OCI-LY7 (cell line): ENCODE measurements around the gene GNL2. TPM values are rescaled to one million over a fixed set of nuclear protein-coding genes. Genes with fewer than 3 reads are reported as not detected.
A peak's percentile ranks its signal among the peaks of the same experiment; 100 is the strongest.
"Not testable (repeated sequence)": the region's sequence is repeated elsewhere in the genome, so short reads cannot be mapped to it uniquely, and the experiment has no call there.

Source experiments
- BruUV-seq: library from RNA; stranded (reverse); fragments of 400-500 nt; replicated peaks from 2 replicates; lab custom pipeline; 2021; lab: Mats Ljungman, UMichigan
- CTCF ChIA-PET: fragments of 300-600 bp; sonication (Branson Sonifier 250); formaldehyde crosslinking; loops from one replicate; lab custom pipeline; 2022; ENCODE audit warnings: antibody characterized with exemption; ENCODE audit not compliant: unreplicated experiment; lab: Charles Lee
- POLR2A ChIA-PET: fragments of 300-600 bp; sonication (Branson Sonifier 250); formaldehyde crosslinking; loops from one replicate; lab custom pipeline; 2022; ENCODE audit warnings: antibody characterized with exemption; lab: Charles Lee
- DNase-seq: peaks from one replicate; pipeline ENCODE4 v3.0.0-alpha.2; 2015; ENCODE audit warnings: low spot score
- H2AFZ ChIP-seq: fragments of 200-600 bp; sonication (generic), shearing (Covaris generic); 2 replicates; pipeline ENCODE4 v1.6.1; 2014; ENCODE audit warnings: mild to moderate bottlenecking, antibody characterized with exemption, low read length, moderate library complexity
- H3K27ac ChIP-seq: fragments of 200-600 bp; sonication (generic); 2 replicates; pipeline ENCODE4 v1.5.1; 2014; ENCODE audit warnings: mixed run types, low read depth, mild to moderate bottlenecking, moderate library complexity, low read length, inconsistent platforms; ENCODE audit not compliant: poor library complexity, severe bottlenecking
- H3K36me3 ChIP-seq: fragments of 200-600 bp; sonication (generic); 2 replicates; pipeline ENCODE4 v1.6.1; 2014; ENCODE audit warnings: mild to moderate bottlenecking, antibody characterized with exemption, low read length, moderate library complexity, mixed read lengths; ENCODE audit not compliant: insufficient read depth
- H3K4me1 ChIP-seq: fragments of 200-600 bp; sonication (generic); 2 replicates; pipeline ENCODE4 v1.5.1; 2014; ENCODE audit warnings: mild to moderate bottlenecking, low read length; ENCODE audit not compliant: insufficient read depth, poor library complexity, severe bottlenecking
- H3K4me2 ChIP-seq: fragments of 200-600 bp; sonication (generic); 2 replicates; pipeline ENCODE4 v1.6.1; 2014; ENCODE audit warnings: mild to moderate bottlenecking, low read length
- H3K4me3 ChIP-seq: fragments of 200-600 bp; sonication (generic); 2 replicates; pipeline ENCODE4 v1.5.1; 2014; ENCODE audit warnings: mild to moderate bottlenecking, low read depth, low read length; ENCODE audit not compliant: poor library complexity, severe bottlenecking
- H3K79me2 ChIP-seq: fragments of 200-600 bp; sonication (generic); 2 replicates; pipeline ENCODE4 v1.6.1; 2016; ENCODE audit warnings: low read depth, mild to moderate bottlenecking, low read length, moderate library complexity, mixed read lengths; ENCODE audit not compliant: insufficient read depth
- H3K9me2 ChIP-seq: fragments of 200-600 bp; sonication (generic); 2 replicates; pipeline ENCODE4 v1.6.1; 2016; ENCODE audit warnings: mild to moderate bottlenecking, low read length, mixed read lengths; ENCODE audit not compliant: insufficient read depth
- H3K9me3 ChIP-seq: fragments of 200-600 bp; sonication (generic); 2 replicates; pipeline ENCODE4 v1.6.1; 2014; ENCODE audit warnings: mild to moderate bottlenecking, mixed run types, low read length, mixed read lengths
- H4K20me1 ChIP-seq: fragments of 200-600 bp; sonication (generic); 2 replicates; pipeline ENCODE4 v1.6.1; 2014; ENCODE audit warnings: mild to moderate bottlenecking, antibody characterized with exemption, low read length, moderate library complexity, mixed read lengths; ENCODE audit not compliant: insufficient read depth
- CTCF ChIP-seq: fragments of 200-600 bp; sonication (generic); conservative IDR thresholded peaks from 2 replicates; pipeline ENCODE4 v1.5.1; 2014; ENCODE audit warnings: mild to moderate bottlenecking, antibody characterized with exemption, low read length, moderate library complexity, mixed read lengths
- EZH2phosphoT487 ChIP-seq: fragments of 200-600 bp; sonication (generic); IDR thresholded peaks from 2 replicates; pipeline ENCODE4 v1.6.1; 2018; ENCODE audit warnings: low read depth, borderline replicate concordance, mild to moderate bottlenecking, mixed run types, antibody characterized with exemption, low read length, moderate library complexity, mixed read lengths
- intact Hi-C: fragments of 100-400 bp; cut with micrococcal nuclease; formaldehyde crosslinking; loops from one replicate; pipeline ENCODE4 v1.10.0; 2022; ENCODE audit not compliant: unreplicated experiment
- total RNA-seq, 2 experiments: library from RNA; depleted of rRNA in 1 of 2; stranded (reverse); fragments of >200 nt in 1 of 2; shearing (Covaris generic) in 1 of 2; gene quantifications; 2 replicates each; pipeline ENCODE4 v1.2.3, GENCODE V29; 2014 to 2022

The GNL2 gene
- total RNA-seq, 2 experiments from 2014 or later = 66.8 to 107 TPM

GRCh38 chr1:37561133-37562132, 34.3 kb downstream of the GNL2 start:
- no peak overlapping the region for H3K4me2 ChIP-seq
- BruUV-seq = no TSS peak

GRCh38 chr1:37560401-37561132, 35.2 kb downstream of the GNL2 start:
- H3K4me2 ChIP-seq = no peak overlapping the region
- no peak overlapping the region for H3K4me3 ChIP-seq
- no peaks in the 10 kb centered on the region for H3K4me1 ChIP-seq
- no peak for TF ChIP-seq EZH2phosphoT487
- TF ChIP-seq CTCF = no peak
- peaks cover 27% of the 10 kb centered on the region for H3K36me3 ChIP-seq
- H3K27ac ChIP-seq = no peak overlapping the region
- H2AFZ ChIP-seq = no peak overlapping the region
- POLR2A ChIA-PET = no interaction called here
- no peaks in the 10 kb centered on the region for H4K20me1 ChIP-seq
- CTCF ChIA-PET = no interaction called here
- DNase-seq = no peak
- no peaks in the 10 kb centered on the region for H3K9me3 ChIP-seq
- BruUV-seq = no TSS peak
- H3K9me2 ChIP-seq = no peaks in the 10 kb centered on the region
- H3K79me2 ChIP-seq = no peaks in the 10 kb centered on the region
- intact Hi-C loops = loop anchor here (10.0 kb wide), 1 partner anchor 106 kb away; no protein-coding TSS in a partner anchor

More at GRCh38 chr1:37561133-37562132, 34.3 kb downstream of the GNL2 start:
- intact Hi-C loops = loop anchor here (1.0 to 10.0 kb wide), 2 partner anchors 107 to 121 kb away; no protein-coding TSS in a partner anchor
- ChIA-PET CTCF (no interaction called here), POLR2A (interaction anchor here (1.3 kb wide), 1 partner anchor 118 kb away, joined by 3 read pairs; no protein-coding TSS in a partner anchor)
- no peak overlapping the region for H3K27ac ChIP-seq
- no peaks in the 10 kb centered on the region for H3K79me2 ChIP-seq
- no peak overlapping the region for H2AFZ ChIP-seq
- H3K36me3 ChIP-seq = peaks cover 36% of the 10 kb centered on the region
- H4K20me1 ChIP-seq = no peaks in the 10 kb centered on the region
- no peak overlapping the region for H3K4me3 ChIP-seq
- no peaks in the 10 kb centered on the region for H3K4me1 ChIP-seq
- H3K9me3 ChIP-seq = no peaks in the 10 kb centered on the region
- no peak for TF ChIP-seq EZH2phosphoT487
- TF ChIP-seq CTCF = peak; percentile 88
- peak; percentile 64 for DNase-seq
- no peaks in the 10 kb centered on the region for H3K9me2 ChIP-seq

- H3K27ac ChIP-seq, H3K4me2 ChIP-seq, POLR2A ChIA-PET, DNase-seq, H3K9me2 ChIP-seq, H3K9me3 ChIP-seq, H3K4me1 ChIP-seq, H2AFZ ChIP-seq, BruUV-seq, CTCF ChIA-PET, H4K20me1 ChIP-seq, H3K79me2 ChIP-seq, H3K4me3 ChIP-seq: not testable (repeated sequence)
- H3K36me3 ChIP-seq = peaks cover 21% of the 10 kb centered on the region
- intact Hi-C loops = loop anchor here (10.0 kb wide), 1 partner anchor 105 kb away; no protein-coding TSS in a partner anchor
Measured at GRCh38 chr1:37559957-37560379, 35.8 kb downstream of the GNL2 start.
